LNCaP clone FGC (cell line): Measurements from ENCODE around the gene SFSWAP.
"Not testable (repeated sequence)": the region's sequence is repeated elsewhere in the genome, so short reads cannot be mapped to it uniquely, and the experiment has no call there.

Source experiments
- DNase-seq: peaks from one replicate; pipeline ENCODE4 v3.0.0-alpha.2; 2011; ENCODE audit warnings: low read depth
- H3K4me3 ChIP-seq: 2 replicates; pipeline ENCODE4 v1.5.1; 2011; ENCODE audit warnings: mild to moderate bottlenecking, low read depth, low read length, control low read depth
- CTCF ChIP-seq: IDR thresholded peaks from 2 replicates; pipeline ENCODE4 v1.5.1; 2012; ENCODE audit warnings: mild to moderate bottlenecking; ENCODE audit not compliant: control insufficient read depth, insufficient read depth; ENCODE audit errors: extremely low read depth

Gene SFSWAP

GRCh38 chr12:131710464-131711457 lies at the start of gene SFSWAP:
SFSWAP (plus strand) TSS chr12:131711090; CDS start chr12:131711230, 140 bp downstream.
- peak within 1 kb of the TSS; percentile 93 for H3K4me3 ChIP-seq
- peak; percentile 18 for DNase-seq
- no peak for TF ChIP-seq CTCF

- H3K4me3 ChIP-seq, DNase-seq: not testable (repeated sequence)
Observed at GRCh38 chr12:131661170-131661985, 49.5 kb upstream of the SFSWAP start.

- DNase-seq, H3K4me3 ChIP-seq: not testable (repeated sequence)
Observed at GRCh38 chr12:131661986-131662288, 49.0 kb upstream of the SFSWAP start.

- not testable (repeated sequence) for H3K4me3 ChIP-seq, DNase-seq
Observed at GRCh38 chr12:131662346-131662745, 48.5 kb upstream of the SFSWAP start.

- not testable (repeated sequence) for H3K4me3 ChIP-seq, DNase-seq
Observed at GRCh38 chr12:131665666-131666065, 45.2 kb upstream of the SFSWAP start.

GRCh38 chr12:131666486-131666885 lies 44.4 kb upstream of the SFSWAP start:
- H3K4me3 ChIP-seq, DNase-seq: not testable (repeated sequence)

GRCh38 chr12:131666978-131667601 lies 43.8 kb upstream of the SFSWAP start:
- not testable (repeated sequence) for H3K4me3 ChIP-seq, DNase-seq

GRCh38 chr12:131671276-131671675 lies 39.6 kb upstream of the SFSWAP start:
- no peak for DNase-seq
- H3K4me3 ChIP-seq = no peak overlapping the region
- no peak for TF ChIP-seq CTCF

GRCh38 chr12:131671871-131672270 lies 39.0 kb upstream of the SFSWAP start:
- DNase-seq = no peak
- H3K4me3 ChIP-seq = no peak overlapping the region
- TF ChIP-seq CTCF = no peak

- no peak for TF ChIP-seq CTCF
Observed at GRCh38 chr12:131672311-131672940, 38.5 kb upstream of the SFSWAP start.

More at GRCh38 chr12:131672311-131672940, 38.5 kb upstream of the SFSWAP start:
- no peak for DNase-seq
- H3K4me3 ChIP-seq = no peak overlapping the region
